Right forelimb (tissue), 1 donor: ENCODE data around the gene DENND11.

Source experiments
- DNase-seq: peaks from one replicate; pipeline ENCODE4 v3.0.0-alpha.2; 2018

The DENND11 gene, protein sequence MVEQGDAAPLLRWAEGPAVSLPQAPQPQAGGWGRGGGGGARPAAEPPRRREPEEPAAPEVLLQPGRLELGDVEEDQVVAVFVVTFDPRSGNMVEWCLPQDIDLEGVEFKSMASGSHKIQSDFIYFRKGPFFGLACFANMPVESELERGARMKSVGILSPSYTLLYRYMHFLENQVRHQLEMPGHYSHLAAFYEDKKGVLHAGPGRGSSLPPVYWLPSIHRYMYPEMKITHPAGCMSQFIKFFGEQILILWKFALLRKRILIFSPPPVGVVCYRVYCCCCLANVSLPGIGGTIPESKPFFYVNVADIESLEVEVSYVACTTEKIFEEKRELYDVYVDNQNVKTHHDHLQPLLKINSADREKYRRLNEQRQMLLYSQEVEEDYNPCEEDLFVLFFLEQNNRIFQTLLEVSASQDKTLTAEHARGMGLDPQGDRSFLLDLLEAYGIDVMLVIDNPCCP

GRCh38 chr7:141702047-141702567 lies at the start of gene DENND11:
Gene DENND11 (minus strand): TSS chr7:141702166. CDS start chr7:141702153, 13 bp downstream.
- DNase-seq = peak; percentile 63

GRCh38 chr7:141748396-141748795 lies 46.4 kb upstream of the DENND11 start:
- no peak for DNase-seq

DNA sequence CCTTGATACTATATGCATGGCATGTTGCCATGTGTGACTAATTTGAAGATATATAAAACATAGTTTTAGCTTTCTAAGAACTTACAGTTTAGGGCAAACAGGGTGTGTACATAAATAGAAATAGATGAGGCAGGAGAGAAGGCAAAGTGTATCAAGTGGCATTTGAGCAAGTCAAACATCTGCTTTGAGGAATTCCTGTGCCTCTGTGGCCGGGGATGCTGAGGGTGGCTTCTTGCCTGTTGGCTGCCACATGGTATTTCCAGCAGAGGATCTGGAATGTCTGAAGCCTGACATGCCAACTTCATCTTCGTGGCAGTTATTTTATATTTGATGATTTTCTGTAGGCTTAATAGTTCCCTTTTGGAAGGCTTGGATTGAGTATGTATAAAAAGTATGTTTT lies 42.2 kb upstream of the DENND11 start:
- no peak for DNase-seq

DNA sequence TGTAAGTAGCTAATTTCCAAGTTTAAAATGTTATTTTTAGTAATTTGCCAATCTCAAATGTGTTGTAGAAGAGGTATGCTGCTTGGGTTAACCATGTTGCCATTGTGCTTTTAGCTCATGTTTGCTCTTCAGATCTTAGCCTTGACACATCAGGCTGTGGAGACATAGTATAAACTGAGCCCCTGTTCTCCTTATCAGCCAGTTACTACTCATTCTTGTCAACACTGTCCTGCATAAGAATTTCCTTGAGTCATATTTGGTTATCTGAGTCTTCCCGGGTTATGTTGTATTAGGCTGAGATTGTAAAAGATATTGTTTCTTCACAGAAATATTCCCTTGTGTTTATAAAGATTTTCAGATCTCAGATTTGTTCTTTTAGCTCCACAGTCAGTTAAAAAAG lies 40.3 kb upstream of the DENND11 start:
- no peak for DNase-seq

- no peak for DNase-seq
Observed at GRCh38 chr7:141739250-141739649, 37.3 kb upstream of the DENND11 start.

- DNase-seq = no peak
Observed at GRCh38 chr7:141738592-141739013, 36.6 kb upstream of the DENND11 start.

- peak; percentile 96 for DNase-seq
Observed at GRCh38 chr7:141737836-141738591, 36.0 kb upstream of the DENND11 start, which contains the start of gene SSBP1. Gene SSBP1 (plus strand): TSS chr7:141738358. CDS start chr7:141739167, 809 bp downstream.

DNA sequence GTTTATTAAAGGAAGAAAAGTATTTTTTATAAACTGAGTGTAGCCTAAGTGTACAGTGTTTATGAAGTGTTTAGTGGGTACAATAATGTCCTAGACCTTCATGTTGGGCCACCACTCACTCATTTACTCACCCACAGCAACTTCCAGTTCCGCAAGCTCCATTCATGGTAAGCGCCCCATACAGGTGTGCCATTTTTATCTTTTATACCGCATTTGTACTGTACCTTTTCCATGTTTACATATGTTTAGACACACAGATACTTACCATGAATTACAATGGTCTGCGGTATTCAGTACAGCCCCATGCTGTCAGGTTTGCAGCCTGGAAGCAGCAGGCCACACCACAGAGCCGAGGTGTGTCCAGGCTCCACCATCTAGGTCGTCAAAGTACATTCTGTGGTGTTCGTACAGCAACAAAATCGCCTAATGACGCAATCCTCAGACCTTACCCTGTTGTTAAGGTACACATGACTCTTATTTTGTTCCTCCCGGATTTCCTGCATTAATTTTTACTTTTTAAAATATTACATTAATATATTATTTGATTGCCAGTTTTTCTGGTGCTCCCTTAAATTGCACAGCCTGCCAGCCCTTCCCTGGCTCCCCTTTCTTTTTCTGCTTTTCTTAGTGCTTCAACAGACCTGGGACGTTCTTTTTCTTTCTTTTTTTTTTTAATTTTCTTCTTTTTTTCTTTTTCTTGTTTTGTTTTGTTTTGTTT lies 35.3 kb upstream of the DENND11 start:
- no peak for DNase-seq

- no peak for DNase-seq
Observed at GRCh38 chr7:141731476-141732149, 29.6 kb upstream of the DENND11 start.

GRCh38 chr7:141729020-141729419 lies 27.1 kb upstream of the DENND11 start:
- no peak for DNase-seq

GRCh38 chr7:141722529-141722928 lies 20.6 kb upstream of the DENND11 start:
- DNase-seq = no peak

DNA sequence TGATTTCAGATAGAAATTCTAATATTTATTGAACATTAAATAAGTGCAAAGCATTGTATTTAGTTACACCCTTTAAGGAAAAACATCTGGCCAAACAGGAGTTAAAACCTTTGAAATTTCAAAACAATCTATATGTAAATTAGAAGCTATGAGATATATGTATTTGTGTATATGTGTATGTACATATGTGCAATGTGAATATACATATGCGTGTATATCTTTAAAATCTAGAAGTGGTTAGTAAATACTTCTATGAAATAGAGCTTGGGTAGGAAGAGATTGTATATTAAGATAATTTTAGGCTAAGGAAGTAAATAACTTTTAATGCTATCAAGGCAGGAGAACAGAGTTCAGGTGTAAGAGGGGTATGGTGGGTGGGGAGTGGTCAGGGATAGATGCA lies 15.5 kb upstream of the DENND11 start:
- no peak for DNase-seq

DNA sequence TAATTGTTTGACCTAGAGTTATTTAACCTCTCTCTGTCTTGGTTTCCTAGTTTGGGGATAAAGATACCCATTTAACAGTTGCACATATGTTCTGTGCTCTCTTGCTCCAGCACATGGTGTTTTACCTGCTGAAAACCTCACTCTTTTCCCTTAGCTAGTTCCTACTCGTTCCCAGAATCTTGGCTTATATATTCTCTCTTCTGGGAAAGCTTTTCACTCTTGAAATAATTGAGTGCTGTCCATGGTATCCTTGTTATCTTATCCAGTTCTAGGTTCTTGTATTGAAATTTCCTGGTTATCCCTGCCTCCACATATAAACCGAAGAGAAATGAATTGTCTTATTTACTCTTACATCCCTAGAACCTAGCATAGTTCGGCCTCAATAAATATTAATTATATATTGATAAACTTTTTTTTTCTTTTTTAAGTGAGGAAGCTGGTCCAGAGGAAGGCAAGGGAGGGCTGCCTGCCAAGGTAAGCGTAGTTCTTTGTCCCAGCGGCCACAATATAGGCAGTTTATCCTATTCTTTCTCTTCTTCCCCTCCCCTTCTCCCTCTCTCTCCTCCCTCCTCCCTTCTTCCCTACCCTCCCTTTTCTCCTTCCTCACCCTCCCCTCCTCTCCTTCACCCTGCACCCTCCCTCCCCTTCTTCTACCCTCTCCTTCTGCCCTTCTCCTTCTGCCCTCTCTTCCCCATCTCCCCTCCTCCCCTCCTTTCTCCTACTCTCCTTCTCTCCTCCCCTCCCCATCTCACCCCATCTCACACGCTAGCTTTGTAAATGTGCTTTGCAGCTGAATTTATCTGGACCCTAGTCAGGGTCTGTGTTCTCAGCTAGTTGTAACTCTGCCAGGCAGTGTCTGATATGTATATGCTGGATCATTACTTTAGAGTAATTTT lies 14.1 kb upstream of the DENND11 start:
- no peak for DNase-seq

DNA sequence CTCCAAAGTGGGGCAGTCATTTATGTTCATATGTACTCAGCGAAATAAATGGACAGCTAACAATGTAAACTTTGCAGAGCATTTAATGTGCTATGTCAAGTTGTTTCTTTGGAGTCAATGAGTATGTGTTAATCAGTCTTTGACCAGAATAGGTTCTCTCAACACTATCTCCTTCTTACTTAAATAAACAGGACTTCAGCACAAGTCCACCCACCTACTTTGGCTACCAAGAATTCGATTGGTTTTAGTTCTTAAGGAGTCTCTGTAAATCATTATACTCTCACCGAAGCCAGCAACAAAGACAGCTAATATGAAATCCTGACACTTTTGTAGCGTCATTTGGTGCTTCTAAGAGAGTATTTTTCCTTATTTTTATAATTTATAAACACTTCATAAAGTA lies 13.1 kb upstream of the DENND11 start:
- DNase-seq = no peak

GRCh38 chr7:141714571-141714970 lies 12.6 kb upstream of the DENND11 start:
- no peak for DNase-seq

DNA sequence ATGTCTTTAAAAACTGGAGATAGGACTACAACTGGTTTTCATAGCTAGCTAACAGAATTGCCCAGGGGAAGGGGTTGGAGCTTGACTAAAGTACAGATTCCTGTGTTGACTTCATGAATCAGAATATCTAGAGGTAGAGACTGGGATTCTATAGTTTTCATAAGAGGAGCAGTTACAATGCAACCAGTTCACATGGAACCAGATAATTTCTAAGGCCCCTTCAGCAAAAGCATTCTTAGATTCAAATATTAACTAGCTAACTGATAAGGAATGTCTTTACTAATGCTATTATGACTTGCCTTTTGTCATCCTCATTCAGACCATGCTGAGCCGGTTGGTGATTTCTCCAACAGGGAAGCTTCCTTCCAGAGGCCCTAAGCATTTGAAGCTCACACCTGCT lies 11.9 kb upstream of the DENND11 start:
- DNase-seq = no peak

DNA sequence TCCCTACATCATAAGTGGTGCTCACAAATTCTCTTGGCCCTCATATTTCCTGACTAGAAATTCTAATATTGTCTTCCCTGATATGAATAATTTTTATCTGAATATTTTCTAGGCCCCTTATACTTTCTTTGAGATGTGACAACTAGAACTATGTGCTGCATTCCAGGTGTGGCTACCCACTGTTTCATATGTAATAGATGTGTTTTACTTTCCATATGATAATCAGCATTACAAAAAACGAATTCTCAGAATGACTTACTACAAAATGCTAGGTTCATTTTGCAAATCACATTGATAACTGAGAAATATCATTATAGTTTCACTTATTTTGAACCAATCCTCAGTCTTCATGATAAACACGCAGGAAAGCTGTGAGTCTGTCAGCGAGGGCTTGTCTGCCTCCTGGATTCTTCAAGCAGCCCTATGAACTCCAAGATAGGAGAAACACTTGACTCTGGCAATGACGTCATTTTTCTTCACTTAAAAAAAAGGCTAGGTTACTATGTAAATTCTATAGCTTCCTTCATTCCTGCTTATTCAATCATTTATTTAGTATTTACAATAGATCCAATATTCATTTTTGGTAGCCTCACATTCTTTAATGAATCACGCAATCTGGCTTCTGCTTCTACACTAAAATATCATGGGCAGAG lies 10.8 kb upstream of the DENND11 start:
- no peak for DNase-seq

GRCh38 chr7:141710301-141710700 lies 8.3 kb upstream of the DENND11 start:
- no peak for DNase-seq

GRCh38 chr7:141709749-141710148 lies 7.8 kb upstream of the DENND11 start:
- no peak for DNase-seq

DNA sequence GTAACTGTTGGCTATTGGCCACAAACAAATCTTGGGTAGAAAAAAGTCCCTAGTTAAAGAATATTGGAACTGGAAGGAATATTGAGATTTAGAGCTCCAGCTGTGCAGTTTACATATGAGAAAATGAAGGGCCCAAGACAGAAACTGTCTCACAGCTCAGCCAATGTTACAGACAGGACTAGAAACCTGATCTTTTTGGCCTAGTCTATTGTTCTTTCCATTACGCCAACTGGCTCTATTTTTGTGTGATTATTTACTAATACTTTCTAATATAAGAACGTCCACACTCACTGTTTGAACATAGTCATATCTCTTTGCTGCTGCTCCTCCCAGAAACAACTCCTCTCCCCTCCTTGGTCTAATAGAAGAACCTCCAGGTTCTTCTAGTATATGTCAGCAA lies 7.4 kb upstream of the DENND11 start:
- DNase-seq = no peak

DNA sequence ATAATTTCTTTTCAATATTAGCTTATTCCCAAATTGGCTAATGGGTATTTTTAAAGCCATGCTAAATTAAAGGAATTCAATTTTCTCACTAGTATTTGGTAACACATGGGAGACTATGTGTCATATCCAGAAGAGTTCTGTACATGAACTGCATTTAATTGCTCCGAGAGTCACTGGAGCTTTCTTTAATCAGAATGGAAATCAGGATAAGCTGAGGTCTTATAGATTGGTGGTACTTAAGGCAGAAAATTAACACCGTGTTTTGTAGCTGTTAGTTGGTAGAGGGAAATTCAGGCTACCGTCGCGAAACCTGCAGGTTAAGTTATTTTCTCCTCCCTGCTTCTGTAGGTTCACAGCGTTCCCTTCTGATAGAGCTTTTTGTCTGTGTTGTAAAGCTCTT lies 6.4 kb upstream of the DENND11 start, which contains the start of gene WEE2:
Gene WEE2 (plus strand): TSS at position 3 of the 400 bp plus-strand sequence. CDS start 406 bp downstream, outside the sequence.
- no peak for DNase-seq
